Gastrocnemius medialis (tissue), 4 donors: Measurements from ENCODE around the gene SEMA3G.

Experiments used
- CTCF ChIP-seq, 5 experiments: fragments of 450-650 bp in 3 of 5; fragments of 200-600 bp in 2 of 5; sonication (generic) in 2 of 5; IDR thresholded peaks in 4 of 5; conservative IDR thresholded peaks in 1 of 5; 1 replicate in 4 of 5; 2 replicates in 1 of 5; pipeline ENCODE4 v1.5.1; 2016 to 2019; ENCODE audit warnings: antibody characterized with exemption in 5 of 5, mild to moderate bottlenecking in 3 of 5, moderate library complexity in 3 of 5
- POLR2A ChIP-seq, 2 donors: fragments of 450-650 bp; IDR thresholded peaks; one replicate each; pipeline ENCODE4 v1.6.1; 2017; ENCODE audit warnings: antibody characterized with exemption in 2 of 2, mild to moderate bottlenecking in 2 of 2, moderate library complexity in 2 of 2

GRCh38 chr3:52433328-52433995, 11.4 kb downstream of the SEMA3G start:
- no peak for TF ChIP-seq POLR2A (IDR thresholded peaks at IDR 0.05)
- no peak for TF ChIP-seq CTCF (IDR thresholded peaks at IDR 0.05 in 4 of 5, conservative IDR thresholded peaks at IDR 0.05 in 1 of 5)
